AG10803 (cell line): ENCODE measurements around the gene ANGPTL2.

Experiments
- DNase-seq: peaks from one replicate; pipeline ENCODE4 v3.0.0; 2010; ENCODE audit warnings: low read depth
- H3K4me3 ChIP-seq: 2 replicates; pipeline ENCODE4 v1.5.1; 2011; ENCODE audit warnings: mild to moderate bottlenecking, low read length, control low read depth
- CTCF ChIP-seq: conservative IDR thresholded peaks from 2 replicates; pipeline ENCODE4 v1.5.1; 2011; ENCODE audit warnings: mild to moderate bottlenecking, low read length, control low read depth, inconsistent platforms

ANGPTL2 gene

GRCh38 chr9:127092041-127092608 is 30.3 kb downstream of the ANGPTL2 start:
- H3K4me3 ChIP-seq = no peak overlapping the region
- no peak for TF ChIP-seq CTCF
- DNase-seq = no peak

- no peak for TF ChIP-seq CTCF
- H3K4me3 ChIP-seq = no peak overlapping the region
- DNase-seq = no peak
Observed at GRCh38 chr9:127091526-127091925, 30.9 kb downstream of the ANGPTL2 start.

GRCh38 chr9:127090341-127090985 is 32.0 kb downstream of the ANGPTL2 start:
- H3K4me3 ChIP-seq = no peak overlapping the region
- DNase-seq = no peak
- no peak for TF ChIP-seq CTCF

GRCh38 chr9:127089631-127090081 is 32.8 kb downstream of the ANGPTL2 start:
- DNase-seq = no peak
- no peak overlapping the region for H3K4me3 ChIP-seq

GRCh38 chr9:127088724-127089615 is 33.5 kb downstream of the ANGPTL2 start:
- no peak overlapping the region for H3K4me3 ChIP-seq
- no peak for TF ChIP-seq CTCF
- no peak for DNase-seq

More at GRCh38 chr9:127089631-127090081, 32.8 kb downstream of the ANGPTL2 start:
- TF ChIP-seq CTCF = no peak

- no peak for DNase-seq
- H3K4me3 ChIP-seq = no peak overlapping the region
- no peak for TF ChIP-seq CTCF
Observed at GRCh38 chr9:127087836-127088235, 34.6 kb downstream of the ANGPTL2 start.

GRCh38 chr9:127087411-127087810 is 35.0 kb downstream of the ANGPTL2 start:
- DNase-seq = no peak
- no peak for TF ChIP-seq CTCF

More at GRCh38 chr9:127087411-127087810, 35.0 kb downstream of the ANGPTL2 start:
- no peak overlapping the region for H3K4me3 ChIP-seq
